AG09309 (cell line): Measurements from ENCODE around the gene C11orf65.
"Not testable (repeated sequence)": the region's sequence is repeated elsewhere in the genome, so short reads cannot be mapped to it uniquely, and the experiment has no call there.

Experiments used
- DNase-seq: peaks from one replicate; pipeline ENCODE4 v3.0.0-alpha.2; 2010; ENCODE audit warnings: low read depth
- H3K4me3 ChIP-seq: 2 replicates; pipeline ENCODE4 v1.5.1; 2011; ENCODE audit warnings: mild to moderate bottlenecking, low read depth, low read length, moderate library complexity; ENCODE audit not compliant: control insufficient read depth
- CTCF ChIP-seq: IDR thresholded peaks from 2 replicates; pipeline ENCODE4 v1.5.1; 2011; ENCODE audit warnings: mild to moderate bottlenecking, low read depth, low read length, inconsistent platforms; ENCODE audit not compliant: insufficient read depth, control insufficient read depth; ENCODE audit errors: missing control alignments

Gene C11orf65

DNA sequence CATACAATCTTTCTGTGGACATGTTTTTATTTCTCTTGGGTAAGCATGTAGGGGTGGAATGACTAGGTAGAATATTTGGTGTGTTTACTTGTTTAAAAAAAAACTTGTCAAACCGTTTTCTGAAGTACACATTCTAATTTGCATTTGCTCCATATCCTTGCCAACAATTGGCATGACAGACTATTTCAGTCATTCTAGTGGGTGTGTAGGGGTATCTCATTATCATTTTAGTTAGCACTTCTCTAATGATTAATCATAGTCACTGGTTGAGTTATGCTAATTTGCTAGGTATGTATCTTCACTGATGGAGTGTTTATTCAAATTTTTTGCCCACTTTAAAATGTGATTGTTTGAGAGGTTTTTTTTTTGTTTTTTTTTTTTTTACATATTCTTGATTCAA lies 64.3 kb downstream of the C11orf65 start:
- no peak for TF ChIP-seq CTCF
- no peak overlapping the region for H3K4me3 ChIP-seq
- DNase-seq = no peak

DNA sequence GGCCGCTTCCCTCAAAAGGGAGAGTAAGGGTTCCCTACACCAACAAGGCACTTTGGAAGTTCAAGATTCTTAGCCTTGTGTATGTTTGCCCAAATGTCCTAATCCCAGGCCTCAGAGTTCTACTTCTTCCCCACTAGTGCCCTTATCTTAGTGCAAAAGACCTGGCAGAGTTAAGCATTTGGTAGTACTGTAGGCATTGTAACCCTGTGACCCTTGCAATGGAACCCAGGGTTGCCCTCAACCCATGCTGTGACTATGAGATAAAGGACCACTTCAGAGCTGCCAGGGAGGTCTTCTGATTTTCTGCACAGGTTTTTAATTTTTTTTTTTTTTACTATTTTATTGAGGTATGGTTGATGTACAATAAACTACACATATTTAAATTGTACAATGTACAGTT lies 65.1 kb downstream of the C11orf65 start:
- no peak for DNase-seq
- H3K4me3 ChIP-seq = no peak overlapping the region
- no peak for TF ChIP-seq CTCF

GRCh38 chr11:108398439-108398838 lies 68.9 kb downstream of the C11orf65 start:
- no peak for DNase-seq
- TF ChIP-seq CTCF = no peak
- H3K4me3 ChIP-seq = no peak overlapping the region

DNA sequence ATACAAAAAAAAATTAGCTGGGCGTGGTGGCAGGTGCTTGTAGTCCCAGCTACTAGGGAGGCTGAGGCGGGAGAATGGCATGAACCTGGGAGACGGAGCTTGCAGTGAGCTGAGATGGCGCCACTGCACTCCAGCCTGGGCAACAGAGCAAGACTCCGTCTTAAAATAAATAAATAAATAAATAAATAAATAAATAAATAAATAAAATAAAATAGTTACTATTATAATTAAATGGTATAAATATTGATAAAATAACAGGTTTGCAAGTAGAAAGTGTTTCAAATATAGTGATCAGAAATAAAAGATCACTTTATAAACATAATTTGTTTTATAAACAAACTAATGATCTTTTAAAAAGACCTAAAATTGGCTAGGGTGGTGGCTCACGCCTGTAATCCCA lies 70.7 kb downstream of the C11orf65 start:
- DNase-seq, H3K4me3 ChIP-seq: not testable (repeated sequence)

- DNase-seq = no peak
- no peak for TF ChIP-seq CTCF
- no peak overlapping the region for H3K4me3 ChIP-seq
Measured at GRCh38 chr11:108394744-108395284, 72.5 kb downstream of the C11orf65 start.

- no peak overlapping the region for H3K4me3 ChIP-seq
- DNase-seq = no peak
- no peak for TF ChIP-seq CTCF
Measured at GRCh38 chr11:108393046-108393445, 74.3 kb downstream of the C11orf65 start.

DNA sequence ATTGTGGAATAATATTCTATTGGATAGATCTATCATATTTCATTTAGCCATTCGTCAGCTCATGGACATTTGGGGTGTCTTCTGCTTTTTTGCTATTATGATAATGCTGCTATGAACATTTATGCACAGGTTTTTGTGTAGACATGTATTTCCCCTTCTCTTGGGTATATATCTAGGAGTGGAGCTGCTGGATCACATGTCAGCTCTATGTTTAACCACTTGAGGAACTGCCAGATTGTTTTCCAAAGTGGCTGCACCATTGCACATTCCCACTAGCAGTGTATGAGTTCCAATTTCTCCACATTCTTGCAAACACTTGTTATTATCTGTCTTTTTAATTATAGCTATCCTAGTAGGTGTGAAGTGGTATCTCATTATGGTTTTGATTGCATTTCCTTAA lies 75.0 kb downstream of the C11orf65 start:
- no peak overlapping the region for H3K4me3 ChIP-seq
- no peak for DNase-seq
- no peak for TF ChIP-seq CTCF
